Right renal pelvis (tissue), 4 donors: Measurements from ENCODE around the gene TLN1. TPM values are rescaled to one million over a fixed set of nuclear protein-coding genes. Genes with fewer than 3 reads are reported as not detected.

Source experiments
- DNase-seq, 4 donors: peaks; one replicate each; pipeline ENCODE4 v3.0.0-alpha.2; 2013; ENCODE audit warnings: low read depth in 4 of 4, low spot score in 3 of 4, missing footprints in 1 of 4
- polyA plus RNA-seq, 4 donors: library from polyadenylated mRNA; unstranded; fragments of 120-200 nt; gene quantifications; one replicate each; pipeline ENCODE4 v1.2.1, GENCODE V29; 2013; ENCODE audit not compliant: insufficient read length in 4 of 4

Gene TLN1
- polyA plus RNA-seq, 4 donors = 125 to 176 (median 153) TPM

GRCh38 chr9:35689542-35690293, 42.3 kb downstream of the TLN1 start, which contains the start of gene TPM2:
Gene TPM2 (minus strand): TSS chr9:35689925. CDS start chr9:35689817, 108 bp downstream.
- DNase-seq = peak in 1 of 4 donors; percentile 40

DNA sequence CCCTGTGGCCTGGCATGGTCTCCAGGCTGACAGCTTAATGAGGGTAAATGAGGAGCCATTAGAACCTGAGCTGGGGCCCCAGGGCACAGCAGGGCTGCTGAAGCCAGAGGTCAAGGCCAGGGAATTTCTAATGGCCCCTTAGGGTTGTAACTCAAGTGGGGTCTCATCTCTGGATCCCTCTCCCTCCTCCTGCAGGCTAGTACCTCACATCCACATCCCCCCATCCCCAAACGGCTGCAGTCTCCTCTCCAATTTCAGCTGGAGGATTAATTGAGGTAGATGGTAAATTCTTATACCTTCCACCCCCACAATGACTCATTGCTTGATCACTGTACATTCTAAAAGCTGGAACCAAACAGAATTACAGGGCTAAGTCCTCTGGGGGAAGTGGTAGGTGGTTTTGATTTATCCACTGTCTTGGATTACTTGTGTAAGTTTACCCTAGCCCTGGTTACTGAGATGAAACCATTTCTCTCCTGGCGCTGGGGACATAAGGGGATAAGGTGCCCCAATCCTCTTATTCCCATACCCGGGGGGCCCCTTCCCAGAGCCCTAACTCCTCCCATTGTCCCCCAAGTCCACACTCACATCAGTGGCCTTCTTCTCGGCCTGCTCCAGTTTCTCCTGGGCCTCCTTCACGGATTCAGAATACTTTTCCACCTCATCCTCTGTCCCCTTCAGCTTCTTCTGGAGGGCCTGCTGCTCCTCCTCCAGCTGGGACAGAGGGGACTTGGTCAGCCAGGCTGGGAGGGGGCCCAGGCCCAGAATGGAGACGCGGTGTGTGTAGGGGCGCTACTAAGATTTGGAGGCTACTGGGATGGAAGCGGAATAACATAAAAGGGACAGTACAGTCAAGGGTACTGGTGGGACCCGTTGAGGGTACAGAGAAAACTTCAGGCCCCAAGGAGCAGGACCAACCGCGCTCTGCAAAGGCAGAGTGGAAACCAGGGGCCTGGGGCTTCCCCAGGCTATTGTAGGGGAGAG, 43.1 kb downstream of the TLN1 start:
- no peak for DNase-seq

GRCh38 chr9:35687972-35688557, 43.9 kb downstream of the TLN1 start:
- DNase-seq = no peak

- DNase-seq = no peak
These were observed 44.7 kb downstream of the TLN1 start for GRCh38 chr9:35687306-35687705.

DNA sequence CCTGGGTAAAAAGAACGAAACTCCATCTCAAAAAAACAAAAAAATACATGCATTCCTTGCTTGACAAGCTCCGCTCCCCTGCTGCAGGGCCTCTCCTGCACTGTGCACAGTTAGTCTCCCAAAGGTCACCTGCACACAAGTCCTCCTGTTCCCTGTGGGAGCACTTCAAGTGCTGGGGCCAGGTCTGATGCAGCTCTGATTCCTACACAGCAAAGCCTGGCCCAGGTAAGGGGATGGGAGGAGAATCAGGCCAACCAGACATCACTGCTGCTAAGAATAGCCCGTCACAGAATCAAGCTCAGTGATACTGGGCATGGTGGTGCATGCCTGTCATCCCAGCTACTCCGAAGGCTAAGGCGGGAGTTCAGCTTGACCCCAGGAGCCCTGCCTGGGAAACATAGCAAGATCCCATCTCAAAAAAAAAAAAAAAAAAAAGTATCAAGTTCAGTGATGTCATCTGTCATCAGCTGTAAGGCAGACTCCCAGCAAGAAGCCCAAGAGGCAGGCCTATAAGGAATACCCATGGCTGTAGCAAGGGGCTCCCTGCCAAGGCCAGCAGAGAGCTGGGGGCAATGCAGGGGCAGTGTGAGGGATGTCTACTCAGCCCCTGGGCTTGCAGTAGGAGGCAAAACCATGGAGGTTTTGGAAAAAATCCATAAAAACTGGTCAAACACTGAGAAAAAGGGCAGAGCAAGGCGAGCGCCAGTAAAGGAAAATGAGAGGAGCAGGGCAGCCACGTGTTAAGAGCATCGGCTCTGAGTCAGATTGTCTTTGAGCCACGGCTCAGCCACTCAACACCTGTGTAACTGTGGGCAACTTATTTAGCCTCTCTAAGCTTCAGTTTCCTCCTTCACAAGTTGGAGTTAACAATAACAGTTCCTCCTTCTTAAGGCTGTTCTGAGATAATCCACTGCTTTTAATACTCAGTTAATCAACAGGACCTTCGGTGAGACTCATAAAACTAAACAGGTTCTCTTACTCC, 45.5 kb downstream of the TLN1 start:
- DNase-seq = no peak

- no peak for DNase-seq
These were observed 46.5 kb downstream of the TLN1 start for GRCh38 chr9:35685506-35685905.

DNA sequence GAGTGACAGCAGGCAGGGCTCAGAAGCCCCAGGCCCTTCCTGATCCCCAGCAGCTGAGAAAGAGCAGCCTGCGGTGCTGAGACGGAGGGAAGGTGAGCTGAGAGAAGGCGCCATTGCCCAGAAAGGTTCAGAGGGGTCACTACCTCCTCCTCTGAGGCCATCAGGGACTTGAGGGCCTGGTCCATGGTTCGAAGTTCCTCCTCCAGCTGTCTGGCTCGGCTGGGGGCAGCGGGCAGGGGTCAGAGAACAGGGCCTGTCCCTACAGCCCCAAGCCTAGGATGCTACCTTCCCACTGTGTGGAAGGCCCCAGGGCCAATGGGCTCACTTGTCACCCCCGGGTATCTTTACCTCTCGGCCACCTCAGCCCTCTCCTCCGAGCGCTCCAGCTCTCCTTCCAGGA, 47.1 kb downstream of the TLN1 start:
- no peak for DNase-seq

- no peak for DNase-seq
These were observed 48.7 kb downstream of the TLN1 start for GRCh38 chr9:35683323-35683722.

- DNase-seq = no peak
These were observed 49.3 kb downstream of the TLN1 start for GRCh38 chr9:35682520-35683315.

DNA sequence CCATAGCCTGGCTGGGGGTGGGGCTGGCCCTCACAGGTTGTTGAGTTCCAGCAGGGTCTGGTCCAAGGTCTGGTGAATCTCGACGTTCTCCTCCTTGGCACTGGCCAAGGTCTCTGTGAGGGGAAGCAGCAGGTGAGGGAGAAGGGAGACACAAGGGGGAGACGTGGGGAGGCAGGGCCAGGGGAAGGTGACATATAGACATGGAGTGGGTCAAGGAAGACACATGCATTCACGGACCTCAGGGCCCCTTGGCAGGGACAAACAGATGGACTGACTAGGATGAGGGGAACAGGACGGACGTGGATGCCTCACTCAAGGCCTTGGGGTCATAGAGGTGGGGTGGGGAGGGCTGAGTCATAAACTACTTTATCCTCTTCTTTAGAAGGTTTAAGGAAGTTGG, 49.9 kb downstream of the TLN1 start:
- no peak for DNase-seq

DNA sequence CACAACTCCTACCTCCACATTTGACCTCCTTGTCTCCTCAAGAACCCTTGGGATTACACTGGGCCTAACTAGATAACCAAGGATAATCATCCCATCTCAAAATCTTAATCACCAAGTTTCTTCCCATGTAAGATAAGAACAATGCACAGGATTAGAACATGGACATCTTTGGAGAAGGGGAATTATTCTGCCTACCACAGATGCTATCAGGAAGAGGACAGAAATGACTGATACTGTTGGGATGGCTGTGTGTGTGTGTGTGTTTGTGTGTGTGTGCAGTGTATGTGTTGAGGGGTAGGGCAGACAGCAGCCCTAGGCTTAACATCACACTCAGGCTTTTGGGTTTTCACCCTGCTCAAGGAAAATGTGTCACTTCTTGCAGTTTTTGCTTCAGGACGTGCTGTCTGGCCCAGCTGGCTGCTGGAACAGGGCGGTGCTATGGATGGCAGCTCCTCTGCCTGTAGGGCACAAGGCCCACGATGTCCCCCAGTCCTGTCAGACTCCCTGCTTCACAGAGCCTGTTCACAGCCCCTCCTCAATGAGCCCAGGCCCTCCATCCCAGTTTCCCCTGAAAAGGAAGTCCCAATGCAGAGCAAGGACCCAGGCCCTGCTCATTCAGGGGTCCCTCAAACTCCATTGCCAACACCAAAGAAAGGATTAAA, 50.5 kb downstream of the TLN1 start:
- no peak for DNase-seq

DNA sequence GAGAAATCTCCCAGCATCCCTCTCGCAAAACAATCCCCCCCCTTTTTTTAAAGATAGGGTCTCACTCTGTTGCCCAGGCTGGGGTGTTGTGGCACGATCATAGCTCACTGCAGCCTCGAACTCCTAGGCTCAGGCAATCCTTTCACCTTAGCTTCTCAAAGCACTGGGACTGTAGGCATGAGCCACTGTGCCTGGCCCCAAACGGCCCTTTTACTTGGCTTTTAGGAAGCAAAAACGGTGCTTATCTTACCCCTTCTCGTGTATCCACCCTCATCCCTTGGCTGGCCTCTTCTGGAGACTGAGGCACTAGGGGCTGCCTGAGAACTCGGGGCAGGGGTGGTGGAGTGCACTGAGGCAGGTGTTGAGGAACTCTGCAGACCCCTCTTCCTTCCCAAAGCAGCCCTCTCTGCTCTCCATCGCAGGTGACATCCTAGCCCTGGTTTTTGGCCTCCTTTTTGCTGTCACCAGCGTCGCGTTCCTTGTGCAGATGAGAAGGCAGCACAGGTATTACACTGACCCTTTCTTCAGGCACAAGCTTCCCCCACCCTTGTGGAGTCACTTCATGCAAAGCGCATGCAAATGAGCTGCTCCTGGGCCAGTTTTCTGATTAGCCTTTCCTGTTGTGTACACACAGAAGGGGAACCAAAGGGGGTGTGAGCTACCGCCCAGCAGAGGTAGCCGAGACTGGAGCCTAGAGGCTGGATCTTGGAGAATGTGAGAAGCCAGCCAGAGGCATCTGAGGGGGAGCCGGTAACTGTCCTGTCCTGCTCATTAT, 51.5 kb downstream of the TLN1 start:
- DNase-seq = no peak

DNA sequence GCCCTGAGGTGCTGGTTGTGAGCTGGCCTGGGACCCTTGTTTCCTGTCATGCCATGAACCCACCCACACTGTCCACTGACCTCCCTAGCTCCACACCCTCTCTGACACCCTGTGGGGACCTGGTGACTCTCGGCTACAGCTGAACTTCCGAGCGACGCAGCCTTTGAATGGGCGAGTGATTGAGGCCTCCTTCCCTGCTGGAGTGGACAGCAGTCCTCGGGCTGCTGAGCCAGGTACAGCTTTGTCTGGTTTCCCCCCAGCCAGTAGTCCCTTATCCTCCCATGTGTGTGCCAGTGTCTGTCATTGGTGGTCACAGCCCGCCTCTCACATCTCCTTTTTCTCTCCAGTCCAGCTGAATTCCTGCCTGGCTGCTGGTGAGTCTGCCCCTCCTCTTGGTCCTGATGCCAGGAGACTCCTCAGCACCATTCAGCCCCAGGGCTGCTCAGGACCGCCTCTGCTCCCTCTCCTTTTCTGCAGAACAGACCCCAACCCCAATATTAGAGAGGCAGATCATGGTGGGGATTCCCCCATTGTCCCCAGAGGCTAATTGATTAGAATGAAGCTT, 52.1 kb downstream of the TLN1 start:
- no peak for DNase-seq

DNA sequence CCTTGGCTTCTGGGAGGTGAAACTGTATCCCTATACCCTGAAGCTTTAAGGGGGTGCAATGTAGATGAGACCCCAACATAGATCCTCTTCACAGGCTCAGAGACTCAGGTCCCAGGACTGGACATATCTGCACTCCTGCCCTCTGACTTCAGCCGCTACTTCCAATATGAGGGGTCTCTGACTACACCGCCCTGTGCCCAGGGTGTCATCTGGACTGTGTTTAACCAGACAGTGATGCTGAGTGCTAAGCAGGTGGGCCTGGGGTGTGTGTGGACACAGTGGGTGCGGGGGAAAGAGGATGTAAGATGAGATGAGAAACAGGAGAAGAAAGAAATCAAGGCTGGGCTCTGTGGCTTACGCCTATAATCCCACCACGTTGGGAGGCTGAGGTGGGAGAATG, 52.9 kb downstream of the TLN1 start:
- no peak for DNase-seq

DNA sequence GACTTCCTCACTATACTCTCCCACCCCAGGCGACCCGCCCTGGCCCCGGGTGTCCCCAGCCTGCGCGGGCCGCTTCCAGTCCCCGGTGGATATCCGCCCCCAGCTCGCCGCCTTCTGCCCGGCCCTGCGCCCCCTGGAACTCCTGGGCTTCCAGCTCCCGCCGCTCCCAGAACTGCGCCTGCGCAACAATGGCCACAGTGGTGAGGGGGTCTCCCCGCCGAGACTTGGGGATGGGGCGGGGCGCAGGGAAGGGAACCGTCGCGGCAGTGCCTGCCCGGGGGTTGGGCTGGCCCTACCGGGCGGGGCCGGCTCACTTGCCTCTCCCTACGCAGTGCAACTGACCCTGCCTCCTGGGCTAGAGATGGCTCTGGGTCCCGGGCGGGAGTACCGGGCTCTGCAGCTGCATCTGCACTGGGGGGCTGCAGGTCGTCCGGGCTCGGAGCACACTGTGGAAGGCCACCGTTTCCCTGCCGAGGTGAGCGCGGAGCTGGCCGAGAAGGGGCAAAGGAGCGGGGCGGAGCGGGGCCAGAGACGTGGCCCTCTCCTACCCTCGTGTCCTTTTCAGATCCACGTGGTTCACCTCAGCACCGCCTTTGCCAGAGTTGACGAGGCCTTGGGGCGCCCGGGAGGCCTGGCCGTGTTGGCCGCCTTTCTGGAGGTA, 56.1 kb downstream of the TLN1 start:
- peak in 3 of 4 donors; percentile 65 to 77 (median 66) for DNase-seq

DNA sequence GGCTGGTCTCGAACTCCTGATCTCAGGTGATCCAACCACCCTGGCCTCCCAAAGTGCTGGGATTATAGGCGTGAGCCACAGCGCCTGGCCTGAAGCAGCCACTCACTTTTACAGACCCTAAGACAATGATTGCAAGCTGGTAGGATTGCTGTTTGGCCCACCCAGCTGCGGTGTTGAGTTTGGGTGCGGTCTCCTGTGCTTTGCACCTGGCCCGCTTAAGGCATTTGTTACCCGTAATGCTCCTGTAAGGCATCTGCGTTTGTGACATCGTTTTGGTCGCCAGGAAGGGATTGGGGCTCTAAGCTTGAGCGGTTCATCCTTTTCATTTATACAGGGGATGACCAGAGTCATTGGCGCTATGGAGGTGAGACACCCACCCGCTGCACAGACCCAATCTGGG, 56.8 kb downstream of the TLN1 start:
- no peak for DNase-seq

GRCh38 chr9:35674025-35674361, 58.0 kb downstream of the TLN1 start:
- DNase-seq = no peak
